OCI-LY7 (cell line): ENCODE measurements around the gene COX7A2L. TPM values are rescaled to one million over a fixed set of nuclear protein-coding genes. Genes with fewer than 3 reads are reported as not detected.

Experiments
- total RNA-seq, 2 experiments: library from RNA; depleted of rRNA in 1 of 2; stranded (reverse); fragments of >200 nt in 1 of 2; shearing (Covaris generic) in 1 of 2; gene quantifications; 2 replicates each; pipeline ENCODE4 v1.2.3, GENCODE V29; 2014 to 2022

The COX7A2L gene
- total RNA-seq, 2 experiments from 2014 or later: 118 to 121 TPM

Other genes with a start within 250 kb of the COX7A2L start
- 36.6 and 37.1 TPM in 2 replicates for gene EML4, start 191.9 kb downstream of the COX7A2L start, total RNA-seq (2014; rRNA removed; shearing (Covaris generic))
- 43.2 and 47.7 TPM in 2 replicates for gene EML4, start 191.9 kb downstream of the COX7A2L start, total RNA-seq (2022)
- 0.18 and 0.19 TPM in 2 replicates for gene KCNG3, start 132.8 kb upstream of the COX7A2L start, total RNA-seq (2014; rRNA removed; shearing (Covaris generic))
- 0.08 and 0.17 TPM in 2 replicates for gene KCNG3, start 132.8 kb upstream of the COX7A2L start, total RNA-seq (2022)
- 66.7 and 72.7 TPM in 2 replicates for gene MTA3, start 207.4 kb upstream of the COX7A2L start, total RNA-seq (2014; rRNA removed; shearing (Covaris generic))
- 183 and 205 TPM in 2 replicates for gene MTA3, start 207.4 kb upstream of the COX7A2L start, total RNA-seq (2022)